ENCODE results near the gene LYSMD1. TPM values are rescaled to one million over a fixed set of nuclear protein-coding genes. Genes with fewer than 3 reads are reported as not detected.

Gene LYSMD1
- polyA plus RNA-seq, 1 of the 3 experiments (the other 2 are of a cell fraction): 4.5 TPM

GRCh38 chr1:151165738-151166504, at the start of gene LYSMD1, which contains the start of gene SCNM1 (continued):
- TF ChIP-seq PBX3 (IDR thresholded peaks at IDR 0.05) (peak; percentile 66), GABPA (IDR thresholded peaks at IDR 0.05; ENCODE audit: low read depth) (peak; percentile 97), SIN3A (IDR thresholded peaks at IDR 0.05; ENCODE audit: borderline replicate concordance, low read depth, low read length) (peak; percentile 98; the same call in 1 of the 2 replicates), MXI1 (IDR thresholded peaks at IDR 0.05; ENCODE audit: low read depth, low read length) (peak; percentile 85; the same call in 1 of the 2 replicates), FOXJ3 (CRISPR knock-in tag; IDR thresholded peaks at IDR 0.05) (0 out of 2 replicates have a peak, but pooled peaks have one; percentile 14), USF1 (IDR thresholded peaks at IDR 0.05; ENCODE audit: borderline replicate concordance, low read depth) (no peak), MAX (IDR thresholded peaks at IDR 0.05; ENCODE audit: low read depth) (peak; percentile 88), ELF1 (IDR thresholded peaks at IDR 0.05) (peak; percentile 100), NFIC (IDR thresholded peaks at IDR 0.05; ENCODE audit: borderline replicate concordance) (0 out of 2 replicates have a peak, but pooled peaks have one; percentile 16), POLR2AphosphoS5 (IDR thresholded peaks at IDR 0.05; ENCODE audit: low read depth, low read length) (peak; percentile 83), NRF1 (IDR thresholded peaks at IDR 0.05; ENCODE audit: low read depth, low read length) (no peak), RFX5 (IDR thresholded peaks at IDR 0.05; ENCODE audit: low read length) (peak; percentile 50; the same call in 1 of the 2 replicates), CHD2 (IDR thresholded peaks at IDR 0.05; ENCODE audit: low read length, partially characterized antibody) (peak; percentile 96)

- Histone ChIP-seq H2AFZ (ENCODE audit: low read depth) (no peak overlapping the region), H3K79me2 (ENCODE audit: insufficient read depth) (peaks cover 100% of the 10 kb centered on the region), H3K4me1 (ENCODE audit: control insufficient read depth in 1 of 2, insufficient read depth in 2 of 2, low read depth in 1 of 2, low read length in 1 of 2) (no peaks in the 10 kb centered on the region), H3K27ac (ENCODE audit: low read depth in 2 of 2, low read length in 1 of 2) (no peak overlapping the region), H3K27me3 (ENCODE audit: insufficient read depth) (no peaks in the 10 kb centered on the region), H3K9ac (no peak overlapping the region), H3F3A (replicated peaks; ENCODE audit: insufficient read depth) (peaks cover 13% of the 10 kb centered on the region), H3K36me3 (replicated peaks in 1 of 2; ENCODE audit: control insufficient read depth in 1 of 2, insufficient read depth in 2 of 2, low read length in 1 of 2) (peaks cover 0 to 38% of the 10 kb centered on the region in 2 experiments), H4K20me1 (ENCODE audit: insufficient read depth) (peaks cover 81% of the 10 kb centered on the region), H3K9me2 (no peaks in the 10 kb centered on the region), H3K9me3 (no peaks in the 10 kb centered on the region), H3K4me3 (ENCODE audit: low read depth in 2 of 2, low read length in 1 of 2) (no peak overlapping the region), H3K4me2 (no peak overlapping the region)
- 52% methylated on average over 2 of the region's 2 CpGs for WGBS (ENCODE audit: low lambda C conversion rate)
- DNase-seq: no peak
- ChIA-PET CTCF (no interaction called here), POLR2A (no interaction called here)
- TF ChIP-seq FOSL2 (IDR thresholded peaks at IDR 0.05; ENCODE audit: borderline replicate concordance, low read depth) (no peak), NRF1 (IDR thresholded peaks at IDR 0.05; ENCODE audit: low read depth, low read length) (no peak), FOXM1 (IDR thresholded peaks at IDR 0.05; ENCODE audit: low read depth) (no peak), ZBTB33 (IDR thresholded peaks at IDR 0.05; ENCODE audit: borderline replicate concordance, low read depth) (no peak), JUND (IDR thresholded peaks at IDR 0.05) (no peak)
Observed at GRCh38 chr1:151213560-151213959, 47.9 kb upstream of the LYSMD1 start.
